Mucosa of descending colon (tissue), 3 donors: Measurements from ENCODE around the gene ZNF771. TPM values are rescaled to one million over a fixed set of nuclear protein-coding genes. Genes with fewer than 3 reads are reported as not detected.

ENCODE experiments used
- ATAC-seq: fragments of 200-7000 bp; cut with Tn5 transposase; one replicate; pipeline ENCODE4 v1.9.1; 2020; ENCODE audit warnings: mild to moderate bottlenecking, moderate library complexity
- DNase-seq, 3 donors: peaks; one replicate each; pipeline ENCODE4 v3.0.0-alpha.2; 2020
- H3K36me3 ChIP-seq: fragments of 200-600 bp; one replicate; pipeline ENCODE4 v1.8.0; 2021; ENCODE audit warnings: low read depth, mild to moderate bottlenecking
- H3K4me1 ChIP-seq: fragments of 200-600 bp; one replicate; pipeline ENCODE4 v1.8.0; 2021; ENCODE audit warnings: low read depth, mild to moderate bottlenecking
- H3K4me3 ChIP-seq: fragments of 200-600 bp; one replicate; pipeline ENCODE4 v1.8.0; 2021; ENCODE audit warnings: mild to moderate bottlenecking
- H3K9me3 ChIP-seq: fragments of 200-600 bp; one replicate; pipeline ENCODE4 v1.8.0; 2021; ENCODE audit warnings: mild to moderate bottlenecking
- intact Hi-C, 2 donors: fragments of 100-400 bp; cut with DNase I in 1 of 2; cut with micrococcal nuclease in 1 of 2; formaldehyde crosslinking; loops; one replicate each; pipeline versions ENCODE4 v1.11.0 to v1.11.1; 2022; cut with DNase I, micrococcal nuclease
- long read RNA-seq, 2 donors: library from polyadenylated mRNA; unstranded; transcript quantifications; one replicate each; pipeline ENCODE4 v2.0.0, GENCODE V29; 2019 to 2021
- total RNA-seq, 3 donors: library from RNA; stranded (reverse); fragmentation: NEBNext Ultra II Directional in 2 of 3; extraction: Animal tissue kit (Norgen Biotek cat#: 25700) in 2 of 3; gene quantifications; one replicate each; pipeline versions ENCODE4 v1.2.1 to v1.2.4, GENCODE V29; 2021 to 2023
- TF ChIP-seq, protein P1 (sequence below): fragments of 200-600 bp; IDR thresholded peaks from one replicate; pipeline ENCODE4 v1.8.0; 2022; ENCODE audit warnings: antibody characterized with exemption, mild to moderate bottlenecking
- donor health status: DM: no; HTN: no; CAD: no; lungs with moderate emphysema.
- donor health status: DM: no; HTN: no; CAD: no.
- donor health status: DM: no; HTN: yes; CAD: no.

ZNF771 gene
- 10 to 100 TPM in 1 of 3 donors, 1 to 10 TPM in 2; 3.8 to 11.6 (median 4.3) TPM for total RNA-seq
- long read RNA-seq, donor 1, transcript ZNF771-201 (3 exons, 2,371 nt), result major isoform, 16 of 30 reads
- long read RNA-seq, donor 1, partial matches to known transcripts, result 9 of 30 reads
- long read RNA-seq, donor 1, other reads (novel, unspliced or antisense), result 3 of 30 reads
- long read RNA-seq, donor 2, transcript ZNF771-201 (3 exons, 2,371 nt), result major isoform, 11 of 13 reads
- long read RNA-seq, donor 2, partial matches to known transcripts, result 2 of 13 reads
- long read RNA-seq, donor 2, other reads (novel, unspliced or antisense), result 0 of 13 reads

DNA sequence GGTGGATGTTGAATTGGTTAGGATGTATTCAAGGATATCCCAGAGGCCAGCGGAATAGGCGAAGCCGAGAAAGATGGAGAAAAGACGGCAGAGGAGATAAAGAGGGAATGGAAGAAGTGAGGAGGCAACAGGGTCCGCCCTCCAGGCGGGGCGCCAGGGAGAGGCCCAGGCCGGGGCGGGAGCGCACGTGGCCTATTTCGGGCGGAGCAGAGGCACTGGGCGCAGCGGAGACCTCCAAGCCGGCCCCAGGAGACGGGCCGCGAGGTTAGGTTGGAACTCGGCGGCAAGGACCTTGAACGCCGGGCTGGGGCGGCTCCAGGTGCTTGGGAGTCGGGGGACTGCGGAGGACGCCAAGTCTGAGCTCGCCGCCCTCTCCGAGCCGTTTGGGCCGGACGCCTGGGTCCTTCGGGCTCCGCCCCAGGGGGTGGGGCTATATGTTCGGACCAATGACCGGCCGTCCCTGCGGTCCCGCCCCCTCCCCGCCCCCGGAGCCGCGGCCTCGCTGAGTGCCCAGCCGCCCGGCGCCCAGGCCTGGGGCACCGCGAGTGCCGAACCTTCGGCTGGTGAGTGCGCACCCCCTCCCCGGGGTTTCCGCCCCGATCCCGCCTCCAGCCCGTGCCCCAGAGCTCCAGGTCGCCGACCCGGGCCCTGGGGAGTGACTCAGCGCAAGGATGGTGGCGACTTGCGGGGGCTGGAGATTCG is at the start of gene ZNF771:
Gene ZNF771, plus strand, starts transcription at position 505 of the 702 bp plus-strand sequence. CDS start 448 bp downstream, outside the sequence.
- no peaks in the 10 kb centered on the region for H3K9me3 ChIP-seq
- no peaks in the 10 kb centered on the region for H3K36me3 ChIP-seq
- H3K4me3 ChIP-seq, result peak within 1 kb of the TSS; percentile 29
- intact Hi-C loops, result no loop called here
- DNase-seq, result peak; percentile 96 to 99 (median 98)
- ATAC-seq, result peak; percentile 97
- peaks cover 3% of the 10 kb centered on the region for H3K4me1 ChIP-seq
- TF ChIP-seq, protein P1, sequence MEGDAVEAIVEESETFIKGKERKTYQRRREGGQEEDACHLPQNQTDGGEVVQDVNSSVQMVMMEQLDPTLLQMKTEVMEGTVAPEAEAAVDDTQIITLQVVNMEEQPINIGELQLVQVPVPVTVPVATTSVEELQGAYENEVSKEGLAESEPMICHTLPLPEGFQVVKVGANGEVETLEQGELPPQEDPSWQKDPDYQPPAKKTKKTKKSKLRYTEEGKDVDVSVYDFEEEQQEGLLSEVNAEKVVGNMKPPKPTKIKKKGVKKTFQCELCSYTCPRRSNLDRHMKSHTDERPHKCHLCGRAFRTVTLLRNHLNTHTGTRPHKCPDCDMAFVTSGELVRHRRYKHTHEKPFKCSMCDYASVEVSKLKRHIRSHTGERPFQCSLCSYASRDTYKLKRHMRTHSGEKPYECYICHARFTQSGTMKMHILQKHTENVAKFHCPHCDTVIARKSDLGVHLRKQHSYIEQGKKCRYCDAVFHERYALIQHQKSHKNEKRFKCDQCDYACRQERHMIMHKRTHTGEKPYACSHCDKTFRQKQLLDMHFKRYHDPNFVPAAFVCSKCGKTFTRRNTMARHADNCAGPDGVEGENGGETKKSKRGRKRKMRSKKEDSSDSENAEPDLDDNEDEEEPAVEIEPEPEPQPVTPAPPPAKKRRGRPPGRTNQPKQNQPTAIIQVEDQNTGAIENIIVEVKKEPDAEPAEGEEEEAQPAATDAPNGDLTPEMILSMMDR, result no peak

GRCh38 chr16:30357715-30358576 is 49.5 kb upstream of the ZNF771 start:
- no peak for ATAC-seq
- no peaks in the 10 kb centered on the region for H3K36me3 ChIP-seq
- intact Hi-C loops, result no loop called here
- TF ChIP-seq, protein P1, result no peak
- peak in 2 of 3 donors; percentile 29 to 43 for DNase-seq
- H3K4me3 ChIP-seq, result no peak overlapping the region
- no peaks in the 10 kb centered on the region for H3K9me3 ChIP-seq
- peaks cover 16% of the 10 kb centered on the region for H3K4me1 ChIP-seq

DNA sequence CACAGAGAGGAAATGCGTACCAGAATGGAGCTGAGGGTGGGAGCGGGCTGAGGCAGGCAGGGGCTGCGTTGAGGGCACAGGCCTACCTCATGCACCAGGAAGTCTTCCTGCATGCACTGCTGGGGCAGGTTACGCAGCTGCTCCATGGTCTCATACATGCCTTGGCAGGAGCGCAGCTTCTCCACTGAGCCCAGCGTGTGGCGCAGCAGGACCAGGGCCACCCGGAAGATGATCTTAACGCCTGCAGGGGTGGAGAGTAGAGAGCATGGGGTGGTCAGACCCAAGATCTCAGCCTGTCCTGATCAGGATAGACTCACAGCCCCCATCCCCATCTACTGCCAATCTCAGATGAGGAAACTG is 48.8 kb upstream of the ZNF771 start:
- DNase-seq, result peak in 1 of 3 donors; percentile 42
- H3K4me1 ChIP-seq, result peaks cover 16% of the 10 kb centered on the region
- TF ChIP-seq, protein P1, result no peak

DNA sequence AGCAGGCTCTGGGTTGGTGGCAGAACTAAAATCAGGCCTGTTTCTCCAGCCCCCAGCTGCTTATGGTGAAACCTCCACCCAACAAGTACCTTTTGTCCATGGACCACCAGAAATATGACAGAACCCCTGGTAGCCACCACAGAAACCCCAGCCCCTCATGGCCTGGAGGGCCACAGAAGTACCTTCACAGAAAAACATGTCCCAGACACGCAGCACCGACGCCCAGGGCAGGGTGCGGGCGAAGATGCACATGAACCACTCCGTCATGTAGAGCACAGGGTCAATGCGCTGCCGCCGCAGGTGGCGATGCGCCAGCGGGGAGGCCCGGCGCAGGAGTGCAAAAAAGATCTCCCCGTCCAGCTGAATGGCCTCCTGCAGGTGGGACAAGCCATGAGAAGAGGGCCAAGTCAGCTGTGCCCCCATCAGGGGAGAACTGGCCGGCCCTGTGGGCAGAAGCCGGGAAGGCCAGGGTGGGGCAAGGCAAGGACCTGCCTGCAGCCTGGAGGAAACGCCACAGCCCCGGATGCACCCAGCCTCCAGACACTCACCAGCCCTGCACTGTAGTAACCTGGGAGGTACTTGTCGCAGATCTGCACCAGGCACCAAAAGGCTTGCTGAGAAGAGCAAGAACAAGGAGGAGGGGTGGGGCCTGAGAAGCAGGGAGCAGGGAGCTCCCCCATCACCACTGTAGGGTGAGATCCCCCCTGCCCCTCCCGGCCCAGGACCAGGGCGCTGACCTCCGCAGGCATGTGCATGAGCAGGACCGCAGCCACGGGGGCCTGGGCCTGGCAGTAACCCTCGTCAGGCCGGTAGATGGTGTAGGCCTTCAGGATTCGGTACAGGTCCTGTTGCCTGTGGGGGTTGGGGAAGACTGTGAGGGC is 48.2 kb upstream of the ZNF771 start:
- Histone ChIP-seq H3K4me3 (no peak overlapping the region), H3K9me3 (no peaks in the 10 kb centered on the region), H3K4me1 (peaks cover 9% of the 10 kb centered on the region), H3K36me3 (no peaks in the 10 kb centered on the region)
- TF ChIP-seq, protein P1, result no peak
- no peak for DNase-seq
- no peak for ATAC-seq
- intact Hi-C loops, result no loop called here

More for the DNA sequence above, 48.8 kb upstream of the ZNF771 start:
- Histone ChIP-seq H3K9me3 (no peaks in the 10 kb centered on the region), H3K36me3 (no peaks in the 10 kb centered on the region), H3K4me3 (no peak overlapping the region)
- no peak for ATAC-seq
- intact Hi-C loops, result no loop called here

DNA sequence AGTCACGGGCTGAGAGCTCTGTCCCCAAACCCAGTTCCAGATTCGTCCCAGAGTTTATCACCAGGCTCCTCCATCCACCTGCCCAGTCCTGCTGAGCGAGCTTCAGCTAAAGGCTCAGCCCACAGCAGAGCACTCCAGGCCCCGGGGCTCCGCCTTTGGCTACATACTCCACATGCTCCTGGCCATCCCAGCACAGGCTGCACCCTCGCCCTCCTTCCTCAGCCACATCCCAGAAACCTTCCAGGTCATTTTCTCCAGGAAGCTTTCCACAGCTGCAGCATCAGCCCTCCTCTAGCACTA is 47.6 kb upstream of the ZNF771 start:
- ATAC-seq (no peak), DNase-seq (no peak)
- Histone ChIP-seq H3K4me1 (peaks cover 6% of the 10 kb centered on the region), H3K9me3 (no peaks in the 10 kb centered on the region), H3K4me3 (no peak overlapping the region), H3K36me3 (no peaks in the 10 kb centered on the region)
- intact Hi-C loops, result no loop called here
- TF ChIP-seq, protein P1, result no peak
